Anterior cingulate cortex (tissue), 58 donors: ENCODE results near the gene RXRA.

Experiments used
- DNase-seq, 58 donors: peaks; one replicate each; lab custom pipeline; 2025; lab: John Stamatoyannopoulos, UW

The RXRA gene

DNA sequence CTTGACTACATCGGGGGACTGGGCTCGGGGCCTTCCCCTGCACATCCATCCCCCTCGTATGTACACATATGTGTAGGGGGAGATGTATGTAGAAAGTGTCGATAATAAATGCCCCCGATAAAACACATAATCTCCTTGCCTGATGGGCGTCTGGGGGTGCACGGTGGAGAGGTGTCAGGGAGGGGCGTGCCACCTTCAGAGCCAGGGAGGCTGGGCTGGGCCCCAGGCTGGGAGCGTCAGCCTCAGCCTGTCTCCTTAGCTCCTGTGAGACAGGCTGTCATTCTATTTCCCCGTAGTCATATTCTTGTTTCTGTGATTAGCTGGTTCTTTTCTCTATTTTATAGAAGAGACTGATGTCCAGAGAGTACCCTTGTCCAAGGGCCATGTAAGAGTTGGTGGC is 4.7 kb upstream of the RXRA start:
- DNase-seq: no peak

DNA sequence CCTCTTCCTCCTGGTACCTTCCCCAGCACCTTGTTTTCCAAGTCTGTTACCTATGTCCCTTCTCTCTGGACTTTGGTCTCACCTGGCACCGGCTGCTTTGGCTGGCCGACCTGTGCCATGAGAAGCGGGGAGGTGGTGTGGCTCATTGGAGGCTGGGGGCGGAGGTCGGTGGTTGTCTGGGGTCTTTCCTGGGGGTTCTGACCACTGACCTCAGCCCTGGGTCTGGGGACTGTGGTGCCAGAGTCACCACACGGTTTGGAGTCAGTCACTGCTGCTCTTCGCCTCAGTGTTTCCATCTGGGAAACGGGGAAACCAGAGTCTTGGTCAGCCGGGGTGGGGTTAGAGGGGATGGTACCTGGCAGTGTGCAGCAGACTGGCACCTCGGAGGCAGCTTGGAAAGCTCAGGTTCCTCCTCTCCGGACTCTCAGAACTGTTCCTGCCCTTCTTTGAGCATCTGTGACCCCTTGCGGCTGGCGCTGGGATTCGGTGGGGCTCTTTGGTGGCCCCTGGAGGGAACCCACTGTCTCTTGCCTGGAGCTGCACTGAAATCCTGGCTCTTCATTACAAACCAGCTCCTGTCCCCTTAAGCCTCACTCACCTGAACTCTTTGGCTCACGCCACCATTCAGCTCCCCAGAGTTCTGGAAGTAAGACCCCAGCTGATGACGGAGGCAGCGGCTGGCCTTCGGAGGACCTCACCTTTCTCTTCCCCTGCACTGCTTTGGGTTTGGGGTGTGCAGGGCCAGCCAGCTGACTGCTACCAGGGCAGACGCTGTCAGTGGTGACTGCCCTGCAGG is 4.1 kb upstream of the RXRA start:
- DNase-seq: no peak

DNA sequence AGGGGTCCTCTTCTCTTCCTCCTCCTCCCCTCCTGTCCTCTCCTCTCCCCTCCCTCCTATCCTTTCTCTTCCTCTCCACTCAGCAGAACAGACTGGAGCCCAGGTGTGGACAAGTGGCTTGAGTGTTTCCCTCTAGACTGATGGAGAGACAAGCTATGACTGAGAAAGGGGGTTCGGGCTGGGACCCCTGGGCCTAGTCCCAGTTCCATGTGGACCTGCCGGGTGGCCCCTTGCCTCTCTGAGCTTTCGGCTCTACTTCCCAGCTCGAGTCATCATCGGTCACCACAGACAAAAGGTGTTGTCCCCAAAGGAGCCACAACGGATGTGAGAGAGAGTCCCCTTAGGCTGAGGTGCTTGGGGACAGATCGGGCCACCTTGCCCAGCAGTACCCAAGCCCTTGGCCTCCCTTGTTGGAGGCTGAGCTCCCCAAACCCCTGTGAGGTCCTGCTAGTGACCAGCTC is 3.4 kb upstream of the RXRA start:
- DNase-seq: no peak

DNA sequence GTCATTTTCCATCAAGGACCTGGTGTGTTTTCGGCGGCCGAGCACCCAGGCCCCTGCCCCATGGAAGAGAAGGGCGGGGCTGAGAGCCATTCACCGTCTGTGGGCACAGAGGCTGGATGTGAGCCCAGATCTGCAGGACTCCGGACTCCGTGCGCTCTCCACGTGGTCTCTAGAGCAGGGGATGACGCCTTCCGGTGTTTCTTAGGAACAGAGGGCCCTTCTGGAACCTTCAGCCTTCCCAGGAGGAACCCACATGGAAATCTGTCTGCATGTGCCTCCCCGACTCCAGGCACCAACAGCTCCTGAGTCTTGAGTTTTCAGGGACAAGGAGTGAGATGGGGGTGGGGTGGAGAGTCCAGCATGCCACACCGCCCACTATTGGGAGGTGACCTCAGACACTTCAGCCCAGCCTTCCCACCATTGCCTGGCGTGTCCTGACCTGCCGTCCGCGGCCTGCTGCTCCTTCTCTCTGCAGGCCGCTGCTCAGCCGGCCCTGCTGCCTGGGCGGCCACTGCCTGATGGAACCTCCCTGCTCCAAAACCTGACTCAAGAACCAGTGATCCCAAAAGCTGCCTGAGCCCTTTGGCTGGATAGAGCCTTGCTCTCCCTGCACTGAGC is 2.4 kb upstream of the RXRA start:
- DNase-seq: peak in 33 of 58 donors; percentile 35 to 72 (median 58)

DNA sequence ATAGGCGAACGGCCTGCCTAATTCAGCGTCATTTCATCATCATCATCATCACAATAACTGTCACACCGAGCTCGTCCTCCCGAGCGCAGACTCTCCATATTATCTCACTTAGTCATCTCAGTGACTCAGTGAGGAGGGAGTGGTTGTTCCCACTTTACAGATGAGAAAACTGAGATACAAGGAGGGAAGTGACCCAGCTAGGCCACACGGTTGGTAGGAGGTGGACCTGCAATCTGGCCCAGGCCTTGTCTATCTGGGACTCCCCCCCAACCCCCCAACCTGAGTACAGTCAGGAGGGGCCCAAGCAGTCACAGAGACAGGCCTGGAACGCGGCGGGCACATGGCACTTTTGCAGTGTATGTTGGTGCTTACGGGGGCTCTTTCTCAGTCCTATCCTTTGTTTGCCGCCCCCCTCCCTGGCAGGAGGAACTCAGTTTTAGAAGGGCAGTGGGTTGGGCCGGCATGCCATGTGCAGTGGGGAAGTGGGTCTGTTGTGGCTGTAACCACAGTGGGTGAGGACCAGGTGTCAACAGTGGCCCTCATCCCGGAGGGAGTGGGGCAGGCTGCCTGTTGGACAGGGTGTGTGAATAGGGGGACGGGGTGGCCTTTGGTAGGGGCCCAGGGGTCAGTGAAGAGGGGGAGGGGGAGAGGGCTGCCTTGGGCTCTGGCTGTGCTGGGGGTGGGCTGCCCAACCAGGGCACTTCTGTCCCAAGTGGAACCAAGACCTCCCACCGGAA is 1.7 kb upstream of the RXRA start:
- no peak for DNase-seq

DNA sequence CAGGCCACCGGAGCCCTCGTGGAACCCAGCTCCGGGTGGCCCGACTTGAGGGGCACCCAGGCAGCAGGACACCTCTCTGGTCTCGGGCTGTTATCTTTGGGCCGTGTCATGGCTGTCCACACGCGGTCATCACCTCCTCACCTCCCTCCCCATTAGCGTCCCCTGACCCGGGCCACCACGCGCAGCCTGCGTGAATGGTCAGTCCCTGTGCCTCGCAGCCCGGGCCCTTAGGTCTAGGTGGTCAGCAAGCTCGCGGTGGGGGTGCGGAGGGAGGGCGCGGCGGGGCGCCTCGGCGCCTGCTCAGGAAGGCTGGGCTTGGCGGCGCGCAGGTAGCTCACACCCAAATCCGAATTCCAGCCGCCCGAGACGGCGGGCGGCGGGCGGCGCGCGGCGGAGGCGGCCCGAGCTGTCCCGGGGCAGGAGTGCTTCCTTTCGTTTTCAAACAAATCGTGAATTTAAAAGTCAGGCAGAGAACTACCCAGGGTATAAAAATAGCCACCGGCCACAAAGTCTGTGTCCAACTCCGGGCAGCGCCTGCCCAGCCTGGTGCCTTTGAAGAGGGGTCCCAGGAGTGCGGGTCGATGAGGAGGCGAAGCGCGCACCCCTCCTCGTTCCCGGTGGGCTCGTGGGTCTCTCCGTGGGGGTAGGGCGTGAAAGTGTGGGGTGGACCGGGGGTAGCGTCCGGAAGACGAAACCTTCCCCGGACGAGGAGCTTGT is 1.0 kb upstream of the RXRA start:
- DNase-seq: peak in 2 of 58 donors; percentile 49 to 58

DNA sequence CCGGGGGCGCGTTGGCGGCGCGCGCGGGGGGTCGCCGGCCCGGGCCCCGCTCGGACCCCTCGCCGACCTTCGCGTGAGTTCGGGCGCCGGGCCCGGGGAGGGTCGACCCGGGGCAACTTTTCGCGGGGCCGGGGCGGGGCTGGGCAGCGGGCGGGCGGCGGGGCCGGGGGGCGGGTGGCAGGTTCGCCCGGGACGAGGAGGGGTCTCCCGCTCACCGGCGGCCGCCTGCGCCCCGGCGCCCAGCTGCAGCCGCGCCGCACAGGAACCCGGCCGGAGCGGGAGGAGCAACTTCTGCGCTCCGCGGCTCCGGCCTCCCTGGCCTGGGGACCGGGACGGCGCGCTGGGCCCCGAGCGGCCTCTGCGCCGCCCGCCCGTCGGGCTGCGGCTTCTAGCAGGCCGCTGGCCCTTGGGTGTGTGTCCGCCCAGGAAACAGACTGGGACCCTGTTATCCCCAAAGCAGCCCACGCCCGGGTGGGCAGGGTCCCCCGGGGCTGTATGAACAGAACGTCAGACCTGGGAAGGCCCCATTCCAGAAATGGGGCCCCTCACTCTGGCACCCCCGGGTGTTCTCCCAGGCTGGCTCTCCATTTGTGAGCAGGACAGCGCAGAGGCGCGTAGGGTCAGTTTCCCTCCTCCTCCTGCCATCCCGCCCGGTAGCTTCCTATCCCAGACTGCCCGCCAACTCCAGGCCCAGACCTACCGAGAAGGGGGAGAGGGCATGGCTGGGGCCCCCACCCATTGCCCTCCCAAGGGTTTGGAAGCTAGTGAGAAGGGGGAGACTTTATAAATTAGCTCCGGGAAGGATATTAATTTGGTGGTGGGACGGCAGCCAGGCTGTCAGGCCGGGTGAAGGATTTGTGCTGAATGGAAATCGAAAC is 708 bp downstream of the RXRA start:
- DNase-seq: no peak

DNA sequence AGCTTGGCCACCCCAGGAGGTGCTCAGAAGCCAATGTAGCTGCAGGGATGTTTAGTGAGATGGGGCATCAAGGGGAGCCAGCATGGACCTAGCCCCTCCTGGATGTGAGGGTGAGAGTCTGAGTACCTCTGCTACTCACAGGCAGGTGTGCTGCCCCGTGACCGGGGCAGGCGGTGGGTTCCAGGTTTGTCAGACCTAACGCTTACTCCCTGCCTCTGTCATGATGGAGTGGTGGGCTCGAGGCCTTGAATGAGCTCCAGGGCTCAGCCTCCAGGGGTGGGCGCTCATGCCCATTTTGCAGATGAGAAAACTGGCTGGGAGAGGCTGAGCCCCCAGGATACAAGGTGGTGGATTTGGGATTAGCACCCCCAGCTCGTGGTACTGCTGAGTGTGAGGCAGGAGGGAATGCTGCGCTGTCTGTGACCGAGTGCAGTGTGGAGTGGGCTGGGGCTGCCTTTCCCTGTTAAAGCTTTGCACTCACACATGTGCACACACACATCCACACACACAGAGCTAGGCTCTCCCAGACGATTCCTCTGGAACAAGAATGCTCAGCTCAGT is 1.5 kb downstream of the RXRA start:
- DNase-seq: no peak

DNA sequence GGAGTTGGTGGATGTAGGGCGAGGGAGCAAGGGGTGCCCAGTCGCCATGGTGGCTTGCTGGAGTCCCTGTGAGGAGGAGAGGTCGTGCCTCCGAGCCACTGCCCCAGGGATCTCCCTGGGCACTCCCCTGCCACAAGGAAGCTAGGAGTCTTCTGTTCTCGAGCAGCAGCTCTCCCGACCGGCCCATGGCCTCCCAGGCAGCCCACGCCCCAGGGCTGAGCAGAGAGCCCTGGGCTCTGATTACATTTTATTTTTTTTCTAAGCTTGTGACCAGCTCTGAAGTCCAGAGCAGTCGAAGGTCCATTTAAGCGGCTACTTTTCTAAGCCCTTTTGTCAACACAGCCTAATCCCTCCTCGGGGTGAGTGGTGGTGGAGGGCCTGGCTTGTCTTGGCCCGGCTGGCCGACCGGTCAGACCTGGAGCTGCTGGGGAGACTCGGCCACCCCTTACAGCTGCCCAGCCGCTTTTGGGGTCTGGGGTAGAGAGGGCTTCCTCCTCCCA is 2.1 kb downstream of the RXRA start:
- DNase-seq: no peak

DNA sequence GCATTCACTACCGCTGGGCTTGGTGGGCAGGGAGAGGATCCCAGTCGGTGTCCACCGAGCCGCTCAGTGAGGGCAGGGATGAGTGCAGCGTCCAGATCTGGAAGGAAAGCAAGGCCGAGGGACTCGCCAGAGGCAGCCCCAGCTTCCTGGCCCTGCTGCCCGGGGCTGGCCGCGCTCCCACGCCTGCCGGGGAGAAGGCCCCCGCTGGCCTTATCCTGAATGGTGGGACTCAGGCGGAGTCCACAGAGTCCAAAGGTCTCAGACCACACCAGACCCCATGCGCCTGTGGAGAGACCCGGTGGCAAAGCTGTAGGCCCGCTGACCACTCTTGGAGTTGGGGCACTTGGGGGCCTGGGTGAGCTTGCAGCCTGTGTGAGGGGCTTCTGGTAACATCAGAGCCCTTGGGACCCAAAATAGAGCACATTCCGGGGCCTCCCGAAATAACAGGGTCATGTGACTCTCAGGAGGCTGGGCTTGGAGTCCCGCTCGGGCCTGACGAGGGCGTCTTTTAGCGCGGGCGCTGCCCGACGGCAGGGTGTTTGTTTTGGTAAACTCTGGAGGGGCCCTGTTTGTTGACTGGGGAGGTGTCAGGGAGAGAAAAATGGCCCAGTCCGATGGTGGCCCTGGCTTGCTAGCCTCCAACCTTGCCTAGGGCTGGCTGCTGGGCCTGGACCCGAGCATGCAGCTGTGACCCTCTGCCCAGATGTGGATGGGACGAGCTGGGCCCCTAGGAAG is 2.8 kb downstream of the RXRA start:
- DNase-seq: peak in 7 of 58 donors; percentile 18 to 40 (median 32)

DNA sequence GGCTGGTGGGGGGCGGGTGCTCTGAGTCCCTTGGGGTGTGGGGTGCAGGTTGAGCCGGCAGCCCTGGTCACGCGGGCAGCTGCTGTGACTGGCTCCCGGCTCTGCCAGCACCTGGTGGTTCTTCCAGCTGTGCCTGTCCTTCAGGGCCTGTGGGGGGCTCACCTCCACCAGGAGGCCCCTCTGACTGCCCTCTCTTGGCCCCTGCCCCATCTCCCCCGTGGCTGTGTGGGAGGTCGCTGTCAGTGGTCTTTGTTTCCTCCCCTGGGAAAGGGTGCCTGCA is 3.3 kb downstream of the RXRA start:
- no peak for DNase-seq

DNA sequence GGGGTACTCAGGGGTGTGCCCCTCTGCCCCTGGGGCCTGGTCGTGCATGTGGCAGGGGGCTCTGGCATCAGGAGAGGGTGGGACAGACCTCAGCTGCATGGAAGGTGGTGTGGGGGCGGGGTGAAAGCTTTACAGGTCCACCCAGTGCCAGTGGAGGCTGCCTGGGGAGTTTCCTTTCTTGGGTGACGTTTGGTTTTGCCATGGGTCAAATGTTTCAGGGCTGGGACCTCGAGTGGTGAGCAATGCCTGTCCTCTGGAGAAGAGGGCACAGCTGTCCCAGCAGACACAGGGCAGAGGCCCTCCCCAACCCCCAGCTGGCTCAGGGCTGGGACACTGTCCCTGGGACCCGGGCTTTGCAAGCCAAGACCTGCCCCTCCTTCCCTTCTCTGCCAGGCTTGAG is 3.6 kb downstream of the RXRA start:
- peak in 2 of 58 donors; percentile 22 to 29 for DNase-seq

DNA sequence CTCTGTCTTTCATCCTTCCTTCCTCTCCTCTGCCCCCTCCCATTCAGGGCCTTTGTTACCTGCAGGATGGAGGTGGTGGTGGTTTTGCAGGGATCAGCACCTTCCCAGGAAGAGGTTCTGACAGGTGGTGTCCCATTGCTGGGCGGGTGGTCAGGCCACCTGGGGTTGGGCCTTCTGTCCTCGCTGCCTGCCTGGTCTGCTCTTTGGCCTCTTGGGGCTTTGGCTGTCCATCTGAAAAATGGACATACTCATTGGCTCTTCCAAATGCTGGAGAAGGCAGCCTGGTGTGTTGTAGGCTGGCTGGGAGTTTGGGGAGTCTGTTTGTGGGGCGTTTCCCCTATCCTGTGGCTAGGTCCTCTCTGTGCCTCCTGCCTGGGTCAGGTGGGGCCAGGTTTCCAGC is 4.3 kb downstream of the RXRA start:
- DNase-seq: no peak

DNA sequence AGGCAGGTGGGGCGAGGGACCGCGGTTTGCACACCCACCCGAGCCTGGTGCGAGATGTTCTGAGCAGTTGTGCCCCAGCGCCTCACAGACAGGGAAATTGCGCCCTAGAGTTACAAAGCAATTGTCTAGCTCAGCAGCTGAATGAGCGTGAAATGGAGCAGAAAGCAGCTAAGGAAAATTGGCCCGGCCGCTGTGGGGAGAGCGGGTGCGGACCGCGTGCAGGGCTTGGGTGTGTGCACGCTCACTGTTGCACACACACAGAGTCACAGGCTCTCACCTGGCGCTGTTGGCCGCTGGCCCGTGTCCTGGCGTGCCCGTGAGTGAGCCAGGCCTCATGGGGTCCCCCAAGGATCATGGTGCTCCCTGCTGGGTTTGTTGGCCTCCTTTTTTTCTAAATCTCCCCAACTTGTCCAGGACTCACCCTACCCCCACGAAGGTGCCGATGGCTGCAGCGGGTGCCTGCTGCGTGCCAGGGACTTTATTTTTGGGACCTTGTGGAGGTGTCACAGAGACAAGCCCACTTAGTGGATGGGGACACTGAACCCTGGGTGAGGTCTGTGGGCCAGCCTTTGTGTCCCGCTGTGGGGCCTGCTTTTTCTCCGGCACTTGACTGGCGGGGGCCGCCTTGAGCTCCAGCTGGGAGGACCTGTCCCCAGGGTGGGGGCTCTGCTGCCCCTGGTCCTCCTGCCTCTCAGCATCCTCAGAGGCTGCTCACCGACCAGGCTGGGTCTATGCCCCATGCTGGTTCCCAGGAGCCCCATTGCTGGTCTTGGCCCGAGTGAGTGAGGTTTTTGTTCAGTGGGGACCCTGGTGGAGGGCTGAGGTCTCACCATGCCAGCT is 5.2 kb downstream of the RXRA start:
- peak in 15 of 58 donors; percentile 24 to 68 (median 44) for DNase-seq

DNA sequence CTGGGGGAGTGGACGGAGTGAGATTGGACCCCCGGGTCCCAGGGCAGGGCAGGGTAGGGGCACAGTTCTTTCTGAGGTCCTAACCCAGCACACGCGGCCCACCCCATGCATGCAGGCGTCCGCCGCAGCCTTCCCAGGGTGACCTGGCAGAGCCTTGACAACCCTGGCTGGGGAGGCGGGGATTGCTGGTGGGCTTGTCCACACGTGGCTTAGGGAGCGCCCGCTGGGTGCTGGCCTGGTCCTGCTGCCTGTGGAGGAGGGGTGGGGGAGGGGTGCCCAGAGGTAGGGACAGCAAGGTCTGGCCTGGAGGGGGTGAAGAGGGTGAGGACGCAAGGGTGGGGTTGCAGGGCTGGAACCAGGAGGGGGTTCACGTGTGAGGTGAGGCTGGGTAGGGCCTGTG is 6.0 kb downstream of the RXRA start:
- no peak for DNase-seq

DNA sequence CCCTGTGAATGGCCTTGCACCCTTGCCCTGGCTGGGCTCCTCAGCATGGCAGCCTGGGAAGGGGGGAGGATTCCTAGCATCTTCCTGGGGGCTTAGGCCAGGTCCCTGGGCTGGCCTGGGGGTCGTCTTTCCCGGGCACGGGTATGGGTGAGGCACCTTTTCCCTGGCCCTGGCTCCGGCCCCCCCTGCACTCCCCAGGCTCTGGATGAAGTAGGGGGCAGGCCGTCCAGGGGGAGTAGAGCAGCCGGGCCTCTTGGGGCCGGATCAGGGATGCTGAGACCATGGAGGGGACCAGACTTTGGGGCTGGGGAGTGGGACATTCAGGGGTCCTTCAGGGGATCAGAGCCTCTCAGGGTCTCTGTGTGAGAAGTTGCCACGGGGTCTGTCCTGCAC is 6.6 kb downstream of the RXRA start:
- DNase-seq: no peak

DNA sequence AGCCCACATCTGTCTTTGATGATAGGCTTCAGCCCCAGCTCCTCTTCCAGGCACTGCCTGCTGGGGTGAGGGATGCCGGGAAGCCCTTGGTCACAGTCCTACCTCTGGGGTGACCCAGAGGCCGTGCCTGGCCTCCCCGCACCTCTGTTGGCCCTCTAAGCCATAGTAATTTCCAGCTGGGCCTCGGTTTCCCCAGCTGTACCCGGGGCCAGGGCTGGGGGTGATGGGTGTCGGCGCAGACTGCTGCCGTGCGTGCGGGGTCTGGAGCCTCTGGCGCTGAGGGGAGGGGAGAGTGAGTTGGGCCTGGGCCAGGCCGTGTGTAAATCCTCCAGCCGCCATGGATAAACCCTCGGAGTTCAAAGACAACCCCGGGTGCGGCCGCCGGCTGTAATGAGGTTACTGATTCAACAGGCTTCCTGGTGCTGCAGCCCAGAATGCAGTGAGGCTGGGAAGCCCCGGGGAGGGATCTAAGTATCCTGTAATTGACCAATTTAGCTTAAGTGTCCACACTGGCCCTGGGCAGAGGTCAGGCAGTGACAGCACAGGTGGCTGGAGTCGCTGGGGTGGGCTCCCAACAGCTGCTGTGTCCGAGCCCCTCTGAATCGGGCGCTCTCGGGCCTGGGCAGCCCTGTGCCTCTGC is 7.1 kb downstream of the RXRA start:
- no peak for DNase-seq
